GM12892 (cell line): ENCODE data around the gene ABCA3.

Source experiments
- DNase-seq: peaks from one replicate; pipeline ENCODE4 v3.0.0; 2011; ENCODE audit not compliant: insufficient read length
- FAIRE-seq: peaks from 2 replicates; lab custom pipeline; 2011; peaks lifted over from hg19 to GRCh38; lab: Jason Lieb, UNC
- POLR2A ChIP-seq: IDR thresholded peaks from 2 replicates; pipeline ENCODE4 v1.6.1; 2011; ENCODE audit warnings: low read depth, low read length, control low read depth
- POLR2AphosphoS5 ChIP-seq: IDR thresholded peaks from 2 replicates; pipeline ENCODE4 v1.6.1; 2011; ENCODE audit warnings: low read depth, low read length, control low read depth
- TAF1 ChIP-seq: IDR thresholded peaks from 2 replicates; pipeline ENCODE4 v1.6.1; 2011; ENCODE audit warnings: low read depth, mild to moderate bottlenecking, control low read depth, low read length, borderline replicate concordance

The ABCA3 gene

DNA sequence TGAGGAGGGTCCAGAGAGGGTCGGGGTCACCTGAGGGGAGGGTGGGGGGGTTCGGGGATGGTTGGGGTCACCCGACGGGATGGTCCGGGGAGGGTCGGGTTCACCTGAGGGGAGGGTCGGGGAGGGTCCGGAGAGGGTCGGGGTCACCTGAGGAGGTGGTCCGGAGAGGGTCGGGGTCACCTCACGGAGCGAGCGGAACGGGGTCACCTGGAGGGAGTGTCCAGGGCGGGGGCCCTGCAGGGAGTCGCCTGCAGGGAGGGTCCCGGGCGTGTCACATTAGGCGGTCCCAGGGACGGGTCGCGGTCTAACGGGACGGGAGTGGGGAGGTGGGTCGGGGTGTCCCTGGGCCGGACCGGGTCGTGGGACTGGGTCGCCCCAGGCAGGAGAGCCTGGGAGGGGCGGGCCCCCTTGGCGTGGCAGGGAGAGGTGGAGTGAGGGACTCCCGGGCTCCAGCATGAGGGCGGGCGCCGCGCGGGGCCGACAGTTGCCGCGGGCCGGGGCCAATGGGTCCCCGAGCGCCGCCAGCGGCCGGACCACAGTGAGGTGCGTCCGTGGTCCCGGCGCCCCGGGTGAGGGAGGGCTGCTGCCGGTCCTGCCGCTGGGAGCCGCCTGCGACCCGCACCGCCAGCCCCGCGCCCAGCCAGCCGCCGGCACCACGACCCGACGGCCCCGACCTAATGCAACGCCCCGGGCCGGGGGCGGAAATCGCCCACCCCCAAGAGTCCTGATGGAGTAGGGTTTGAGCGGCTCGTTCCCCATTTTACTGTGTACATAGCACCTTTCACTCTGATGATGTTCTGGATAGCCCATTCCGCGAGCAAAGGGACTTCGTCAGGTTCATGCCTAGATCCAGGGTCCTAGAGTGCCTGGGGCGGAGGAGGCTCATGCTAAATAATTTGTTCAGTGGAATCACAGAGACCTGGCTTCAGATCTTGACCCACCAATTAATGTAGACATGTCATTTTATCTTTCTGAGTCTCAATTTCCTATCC lies 1.2 kb upstream of the ABCA3 start:
- TF ChIP-seq POLR2AphosphoS5 = no peak
- no peak for TF ChIP-seq POLR2A
- no peak for TF ChIP-seq TAF1
- FAIRE-seq (no peak), DNase-seq (no peak)

DNA sequence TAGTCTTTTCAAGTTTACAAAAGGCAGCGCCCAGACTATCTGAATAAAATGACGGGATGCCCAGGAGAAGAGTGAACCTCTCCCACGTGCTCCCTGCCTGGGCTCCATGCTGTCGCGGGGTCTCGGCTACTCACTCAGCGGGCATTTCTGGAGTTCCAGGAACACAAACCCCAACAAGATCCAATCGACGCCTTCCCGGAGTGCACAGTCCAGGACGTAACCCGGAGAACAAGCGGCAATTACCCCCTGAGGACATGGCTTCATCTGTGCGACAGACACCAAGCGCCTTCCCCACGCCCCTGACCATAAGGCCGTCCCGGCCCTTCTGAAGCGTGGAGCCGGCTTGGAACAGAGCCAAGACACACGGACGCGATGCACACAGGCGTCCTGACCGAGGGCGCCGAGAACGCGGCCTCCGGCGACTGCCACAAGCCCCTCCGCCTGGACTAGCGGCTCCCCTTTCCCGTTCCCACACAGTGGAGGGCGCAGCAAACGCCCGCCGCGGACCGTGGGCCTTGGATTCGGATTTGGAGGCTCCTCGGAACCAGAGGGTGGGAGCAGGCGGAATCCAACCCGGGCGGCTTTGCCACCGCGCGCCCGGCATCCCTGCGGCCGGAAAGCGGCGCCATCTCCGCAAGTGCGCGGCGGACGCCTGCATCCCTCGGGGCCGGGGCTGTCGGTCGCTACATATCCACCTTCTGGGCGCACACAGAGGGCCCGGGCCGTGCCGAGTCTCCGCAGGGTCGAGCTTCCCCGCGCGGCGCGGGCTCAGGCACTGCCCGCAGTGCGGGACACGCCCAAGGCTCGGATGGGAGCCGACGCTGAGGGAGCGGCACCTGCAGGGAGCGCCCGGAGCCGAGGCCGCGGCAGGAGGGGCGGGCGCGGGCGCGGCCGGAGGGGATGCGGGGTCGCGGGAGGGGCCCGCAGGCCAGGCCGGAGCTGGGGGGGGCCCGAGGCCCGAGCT lies 725 bp downstream of the ABCA3 start:
- DNase-seq (peak; percentile 46), FAIRE-seq (no peak)
- TF ChIP-seq TAF1 = no peak
- TF ChIP-seq POLR2AphosphoS5 = 0 out of 2 replicates have a peak, but pooled peaks have one; percentile 6
- TF ChIP-seq POLR2A = no peak

DNA sequence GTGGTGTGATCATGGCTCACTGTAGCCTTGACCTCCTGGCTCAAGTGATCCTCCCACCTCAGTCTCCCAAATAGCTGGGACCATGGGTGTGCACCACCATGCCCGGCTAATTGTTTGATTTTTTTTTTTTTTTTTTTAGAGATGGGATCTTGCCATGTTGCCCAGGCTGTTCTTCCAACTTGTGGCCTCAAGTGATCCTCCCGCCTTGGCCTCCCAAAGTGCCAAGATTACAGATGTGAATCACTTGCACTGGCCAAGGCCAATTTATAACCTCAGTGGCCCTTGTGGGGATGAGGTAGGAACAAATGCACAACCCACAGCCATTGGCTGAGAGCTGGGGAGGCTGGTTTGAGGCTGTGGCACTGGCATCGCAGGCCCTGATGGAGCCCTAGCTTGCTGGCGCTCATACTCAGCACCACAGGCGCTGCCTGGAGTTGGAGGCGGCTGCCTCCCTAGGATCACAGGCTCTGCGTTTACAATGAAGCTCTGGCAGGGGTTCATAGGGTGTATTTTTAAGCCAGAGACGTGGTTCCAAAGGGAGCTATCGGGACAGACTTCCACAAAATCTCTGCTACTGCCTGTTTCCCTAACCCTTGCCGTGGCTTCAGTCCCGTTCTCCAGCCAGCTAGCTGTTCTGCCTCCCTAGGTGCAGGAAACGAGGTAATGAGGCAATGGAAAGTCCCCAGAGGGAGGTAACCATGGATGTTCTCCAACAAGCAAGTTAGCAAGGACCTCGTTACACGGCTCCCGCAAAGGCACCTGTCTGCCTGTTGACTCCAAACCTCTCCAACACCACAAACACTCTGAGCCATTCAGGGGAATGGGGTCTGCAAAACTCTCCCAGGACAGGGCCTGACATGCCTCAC lies 2.9 kb downstream of the ABCA3 start:
- no peak for TF ChIP-seq POLR2A
- no peak for TF ChIP-seq TAF1
- TF ChIP-seq POLR2AphosphoS5 = no peak
- DNase-seq = no peak
- no peak for FAIRE-seq

DNA sequence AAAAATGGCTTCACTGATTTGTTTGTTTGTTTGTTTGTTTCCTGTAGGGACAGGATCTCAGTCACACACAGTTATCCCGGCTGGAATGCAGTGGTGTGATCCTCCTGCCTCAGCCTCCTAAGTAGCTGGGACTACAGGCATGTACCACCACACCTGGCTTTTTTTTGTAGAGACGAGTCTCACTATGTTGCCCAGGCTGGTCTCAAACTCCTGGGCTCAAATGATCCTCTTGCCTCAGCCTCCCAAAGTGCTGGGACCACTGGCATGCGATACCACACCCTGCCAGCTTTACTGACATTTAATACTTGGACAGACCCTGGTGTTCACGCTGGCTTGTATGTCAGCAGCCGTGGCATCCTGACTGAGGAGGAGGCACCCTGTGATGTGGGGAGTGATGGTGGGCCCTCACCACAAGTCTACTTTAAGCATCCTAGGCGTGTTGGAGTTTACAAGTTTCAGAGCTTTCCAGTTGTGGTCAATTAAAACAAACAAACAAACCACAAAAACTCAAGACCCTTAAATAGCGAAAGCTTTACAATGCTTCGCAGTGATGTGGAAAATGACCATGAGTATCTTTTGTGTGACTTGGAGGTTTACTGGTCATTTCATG lies 5.1 kb downstream of the ABCA3 start:
- DNase-seq (no peak), FAIRE-seq (no peak)
- TF ChIP-seq TAF1 (no peak), POLR2A (no peak), POLR2AphosphoS5 (no peak)

DNA sequence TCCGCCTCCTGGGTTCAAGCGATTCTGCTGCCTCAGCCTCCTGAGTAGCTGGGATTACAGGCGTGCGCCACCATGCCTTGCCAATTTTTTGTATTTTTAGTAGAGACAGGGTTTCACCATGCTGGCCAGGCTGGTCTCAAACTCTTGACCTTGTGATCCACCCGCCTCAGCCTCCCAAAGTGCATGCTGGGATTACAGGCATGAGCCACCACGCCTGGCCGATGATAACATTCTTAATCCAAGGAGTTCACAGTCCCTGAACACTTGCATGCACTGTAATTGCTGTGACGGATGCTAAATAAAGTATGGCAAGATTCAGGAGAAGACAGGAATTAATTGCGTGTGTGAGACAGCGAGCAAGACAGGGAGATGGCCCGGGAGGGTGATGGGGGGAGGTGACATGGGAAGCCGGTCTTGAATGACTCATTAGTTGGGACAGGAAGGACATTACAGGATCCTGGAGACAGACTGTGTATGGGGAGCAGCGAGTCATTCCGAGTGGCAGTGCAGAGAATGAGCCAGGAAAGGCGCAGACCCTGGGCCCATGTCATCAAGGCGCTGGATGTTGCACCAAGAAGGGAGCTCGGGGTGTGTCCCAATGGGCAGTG lies 6.7 kb downstream of the ABCA3 start:
- TF ChIP-seq POLR2A (no peak), TAF1 (no peak), POLR2AphosphoS5 (no peak)
- FAIRE-seq = no peak
- DNase-seq = no peak

DNA sequence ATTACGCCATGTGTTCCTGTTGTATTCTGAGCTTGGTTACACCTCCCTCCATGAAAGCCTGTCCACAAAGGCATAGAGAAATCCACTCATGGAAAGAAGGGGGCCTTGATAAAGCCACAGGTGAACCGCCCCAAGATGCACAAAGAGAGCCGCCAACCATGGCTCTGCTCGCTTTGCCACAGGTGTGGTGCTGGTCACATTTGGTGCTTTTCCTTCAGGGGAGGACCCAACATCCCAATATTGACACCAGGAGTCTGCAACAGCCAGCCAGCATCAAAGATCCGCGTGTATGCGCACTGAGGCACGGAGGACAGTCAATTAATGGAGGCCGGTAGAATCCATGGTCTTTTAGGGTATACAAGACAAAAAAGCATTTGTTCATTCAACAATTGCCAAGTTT lies 7.3 kb downstream of the ABCA3 start:
- FAIRE-seq = no peak
- TF ChIP-seq POLR2AphosphoS5 (no peak), TAF1 (no peak), POLR2A (no peak)

DNA sequence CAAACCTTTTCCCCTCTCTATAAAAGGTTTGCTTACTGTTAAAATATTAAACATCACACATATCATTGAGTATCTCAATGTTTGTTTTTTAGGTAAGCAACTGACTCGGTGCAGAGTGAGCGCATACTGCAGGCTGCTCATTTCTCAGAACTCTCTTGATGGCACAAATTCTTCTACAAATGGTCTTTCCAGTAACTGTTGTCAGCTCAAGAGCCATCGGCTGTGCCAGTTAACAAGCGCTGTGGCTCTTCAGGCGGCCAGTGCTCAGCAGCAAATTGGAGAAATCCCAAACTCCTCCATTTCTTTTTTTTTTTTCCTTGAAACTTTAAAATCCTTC lies 8.6 kb downstream of the ABCA3 start:
- FAIRE-seq = no peak
- TF ChIP-seq POLR2AphosphoS5 = no peak
- TF ChIP-seq POLR2A = no peak
- TF ChIP-seq TAF1 = no peak
- DNase-seq = no peak

More for the DNA sequence above, 7.3 kb downstream of the ABCA3 start:
- DNase-seq = no peak

DNA sequence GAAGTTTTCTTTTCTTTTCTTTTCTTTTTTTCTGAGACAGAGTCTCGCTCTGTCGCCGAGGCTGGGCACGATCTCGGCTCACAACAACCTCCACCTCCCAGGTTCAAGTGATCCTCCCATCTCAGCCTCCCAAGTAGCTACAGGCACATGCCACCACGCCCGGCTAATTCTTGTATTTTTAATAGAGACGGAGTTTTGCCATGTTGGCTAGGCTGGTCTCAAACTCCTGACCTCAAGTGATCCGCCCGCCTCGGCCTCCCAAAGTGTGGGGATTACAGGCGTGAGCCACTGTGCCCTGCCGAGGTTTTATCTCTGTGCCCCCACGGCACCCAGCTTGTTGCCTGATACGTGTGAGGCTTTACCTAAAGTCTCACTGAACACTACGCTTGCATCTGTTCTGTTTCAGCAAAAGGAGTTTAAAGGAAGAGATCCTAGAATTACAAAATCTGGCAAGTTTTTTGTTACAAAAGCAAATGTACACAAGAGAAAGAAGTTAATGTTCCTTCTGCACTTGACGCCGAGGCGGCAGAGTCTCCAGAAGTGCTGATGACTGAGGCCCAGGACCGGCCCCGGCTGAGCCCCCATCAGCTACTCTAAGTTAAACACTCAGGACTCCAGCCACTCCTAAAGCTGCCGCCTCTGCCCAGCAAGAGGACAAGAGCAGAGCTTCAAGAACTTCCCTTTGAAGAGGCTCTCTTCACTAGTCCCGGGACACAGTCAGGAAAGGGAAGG lies 9.2 kb downstream of the ABCA3 start:
- TF ChIP-seq TAF1 = no peak
- no peak for TF ChIP-seq POLR2A
- TF ChIP-seq POLR2AphosphoS5 = no peak
- DNase-seq = no peak
- FAIRE-seq = no peak

DNA sequence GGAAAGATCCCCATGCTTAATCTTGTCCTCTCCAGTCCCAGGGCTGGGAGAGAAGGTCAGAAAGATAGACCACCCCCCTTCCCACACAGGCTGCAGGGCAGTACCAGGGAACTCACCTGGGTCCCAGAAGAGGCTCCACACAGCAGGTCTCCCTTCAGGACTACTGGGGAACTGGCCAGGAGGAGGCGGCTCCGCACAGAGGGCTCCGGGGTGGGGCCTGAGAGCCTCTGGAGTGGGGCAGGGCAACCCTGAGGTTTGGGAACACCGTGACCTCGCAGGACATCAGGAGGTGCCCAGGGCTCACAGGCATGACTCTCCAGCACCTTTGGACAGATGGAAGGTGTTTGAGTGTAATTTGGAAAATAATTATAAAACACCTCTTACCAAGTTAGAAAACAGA lies 11.0 kb downstream of the ABCA3 start:
- DNase-seq = no peak
- TF ChIP-seq POLR2A (no peak), TAF1 (no peak), POLR2AphosphoS5 (no peak)
- no peak for FAIRE-seq
